Stimulated activated effector memory CD8-positive, alpha-beta T cell treated with anti-CD3 and anti-CD28 coated beads, Interleukin-12 subunit alpha, Interleukin-12 subunit beta, amount 100 ng/mL, for 72 hours (primary cell): ENCODE data around the gene PKNOX2.

Experiments
- ATAC-seq: fragments of 150-1000 bp; cut with Tn5 transposase; 2 replicates; pipeline ENCODE4 v1.10.0; 2021
- DNase-seq, 2 donors: peaks; one replicate each; pipeline ENCODE4 v3.0.0; 2021 to 2022; ENCODE audit warnings: low spot score in 2 of 2
- H3K27ac Mint-ChIP-seq: one replicate; pipeline ENCODE4 v1.8.0; 2022; ENCODE audit warnings: mild to moderate bottlenecking, mixed read lengths
- H3K36me3 Mint-ChIP-seq: one replicate; pipeline ENCODE4 v1.8.0; 2022; ENCODE audit warnings: mild to moderate bottlenecking, mixed read lengths
- H3K4me1 Mint-ChIP-seq: one replicate; pipeline ENCODE4 v1.8.0; 2022; ENCODE audit warnings: mixed read lengths
- H3K4me3 Mint-ChIP-seq: one replicate; pipeline ENCODE4 v1.8.0; 2022; ENCODE audit warnings: mild to moderate bottlenecking, mixed read lengths
- H3K9me3 Mint-ChIP-seq: one replicate; pipeline ENCODE4 v1.8.0; 2022; ENCODE audit warnings: mixed read lengths

PKNOX2 gene

DNA sequence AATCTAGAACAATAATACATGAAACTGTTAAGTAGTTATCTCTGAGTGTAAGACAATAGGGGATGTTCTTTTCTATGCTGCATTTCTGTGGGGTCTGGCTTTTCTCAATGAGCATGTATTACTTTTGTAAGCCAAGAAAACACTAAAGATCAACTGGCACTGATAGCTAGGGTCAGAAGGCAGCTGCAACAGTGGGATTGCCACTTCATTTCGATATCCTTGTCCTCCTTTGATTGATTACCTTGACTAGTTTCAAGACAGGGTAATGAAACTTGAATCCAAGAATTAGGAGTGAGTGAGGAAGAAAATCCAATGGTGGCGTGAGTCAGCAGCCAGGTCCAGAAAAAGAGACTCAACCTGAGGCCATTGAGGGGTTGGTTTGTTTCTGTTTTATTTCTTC is 285.0 kb downstream of the PKNOX2 start:
- Mint-ChIP-seq H3K9me3 (no peaks in the 10 kb centered on the region), H3K4me3 (no peak overlapping the region), H3K4me1 (no peaks in the 10 kb centered on the region), H3K36me3 (no peaks in the 10 kb centered on the region), H3K27ac (no peak overlapping the region)
- ATAC-seq (no peak), DNase-seq (no peak)

DNA sequence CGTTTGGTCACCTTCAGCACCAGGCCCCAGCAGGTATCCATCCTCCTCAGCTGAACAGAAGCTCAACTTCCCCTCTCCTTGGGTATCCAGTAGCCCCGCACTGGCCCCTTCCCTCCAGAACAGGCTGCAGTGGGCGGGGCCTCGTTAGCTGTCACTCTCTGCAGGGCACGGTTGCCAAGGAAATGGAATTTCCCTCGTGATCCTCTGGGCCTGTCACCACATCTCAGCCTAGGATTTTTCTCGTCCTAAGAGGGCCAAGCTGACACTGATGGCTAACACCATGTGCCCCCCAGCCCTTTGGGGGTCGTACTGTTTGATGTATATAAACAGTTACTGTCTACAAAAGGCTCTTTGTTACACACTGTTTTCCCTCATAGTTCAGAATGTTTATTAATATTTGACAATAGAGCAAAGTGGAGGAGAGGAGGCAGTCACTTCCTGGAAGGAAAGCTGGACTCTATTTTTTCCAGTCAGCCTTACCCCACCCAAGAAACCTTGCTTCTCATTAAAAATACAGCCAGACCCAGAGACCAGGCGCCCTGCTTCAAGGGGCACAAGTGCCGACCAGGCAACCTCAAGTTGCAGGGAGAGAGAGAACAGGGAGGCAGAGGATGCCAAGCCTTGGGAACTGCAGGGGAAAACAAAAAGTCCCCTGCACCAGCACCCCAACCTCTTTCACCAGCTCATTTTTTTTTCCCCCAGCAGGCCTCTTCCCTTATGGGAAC is 287.0 kb downstream of the PKNOX2 start:
- H3K27ac Mint-ChIP-seq, result no peak overlapping the region
- no peaks in the 10 kb centered on the region for H3K9me3 Mint-ChIP-seq
- H3K4me1 Mint-ChIP-seq, result no peaks in the 10 kb centered on the region
- DNase-seq, result no peak
- H3K4me3 Mint-ChIP-seq, result no peak overlapping the region
- H3K36me3 Mint-ChIP-seq, result peaks cover 8% of the 10 kb centered on the region
- ATAC-seq, result no peak

DNA sequence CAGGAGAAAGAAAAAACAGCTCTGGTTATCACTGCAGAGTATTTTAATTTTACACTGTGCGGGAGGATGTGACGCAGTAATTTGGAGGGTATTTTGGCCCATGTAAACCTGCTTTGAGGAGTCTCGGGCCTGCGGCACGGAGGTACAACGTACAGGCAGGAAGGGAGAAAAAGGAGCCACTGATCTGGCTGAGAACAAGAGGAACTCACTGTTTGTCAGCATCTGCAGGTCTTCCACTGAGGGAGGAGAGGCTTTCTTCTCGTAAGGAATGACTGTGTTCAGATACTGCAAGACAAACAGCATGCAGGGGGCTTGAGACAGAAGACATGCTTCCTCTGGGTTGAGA is 287.5 kb downstream of the PKNOX2 start:
- ATAC-seq (no peak), DNase-seq (no peak)
- H3K27ac Mint-ChIP-seq, result no peak overlapping the region
- H3K4me1 Mint-ChIP-seq, result no peaks in the 10 kb centered on the region
- no peaks in the 10 kb centered on the region for H3K9me3 Mint-ChIP-seq
- H3K36me3 Mint-ChIP-seq, result peaks cover 8% of the 10 kb centered on the region
- no peak overlapping the region for H3K4me3 Mint-ChIP-seq

DNA sequence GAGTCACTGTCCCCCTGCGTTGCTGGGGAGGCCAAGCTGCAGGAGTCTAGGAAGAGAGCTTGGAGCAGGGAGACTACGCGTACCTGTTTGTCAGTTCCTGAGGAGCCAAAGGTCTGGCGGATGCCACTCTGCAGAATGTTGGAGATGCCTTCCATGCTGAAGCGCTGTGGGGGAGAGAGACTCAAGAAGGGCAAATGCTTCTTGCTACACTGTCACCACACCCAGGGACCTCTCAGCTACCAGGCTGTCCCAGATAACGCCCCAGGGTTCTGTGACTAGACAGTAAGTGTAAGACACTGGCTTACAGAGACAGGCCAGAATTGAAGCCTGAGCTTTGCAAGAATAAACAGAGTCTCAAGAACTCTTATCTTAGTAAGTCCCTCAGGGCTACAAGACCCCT is 289.5 kb downstream of the PKNOX2 start:
- no peak overlapping the region for H3K27ac Mint-ChIP-seq
- peaks cover 8% of the 10 kb centered on the region for H3K36me3 Mint-ChIP-seq
- H3K4me3 Mint-ChIP-seq, result no peak overlapping the region
- H3K4me1 Mint-ChIP-seq, result no peaks in the 10 kb centered on the region
- no peaks in the 10 kb centered on the region for H3K9me3 Mint-ChIP-seq
- DNase-seq (no peak), ATAC-seq (no peak)

DNA sequence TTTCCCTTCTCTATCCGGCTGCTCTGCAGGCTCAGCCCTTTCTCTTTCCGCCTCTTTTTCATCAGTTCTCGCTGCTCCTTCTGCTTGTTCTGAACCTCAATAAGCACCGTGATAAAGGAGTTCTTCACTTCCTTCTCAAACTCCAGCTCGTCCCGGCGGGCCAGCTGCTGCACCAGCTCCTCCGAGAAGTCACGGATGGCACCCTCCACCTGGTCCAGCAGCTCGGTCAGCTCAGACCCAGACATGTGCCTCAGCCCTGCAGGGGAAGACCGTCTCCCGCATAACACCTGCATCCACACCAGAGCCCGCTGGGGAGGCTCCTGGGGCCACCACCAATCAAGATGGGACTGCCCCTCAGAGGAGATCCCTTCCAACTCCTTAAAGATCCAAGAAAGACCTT is 291.3 kb downstream of the PKNOX2 start:
- no peaks in the 10 kb centered on the region for H3K9me3 Mint-ChIP-seq
- DNase-seq (no peak), ATAC-seq (no peak)
- H3K36me3 Mint-ChIP-seq, result peaks cover 8% of the 10 kb centered on the region
- H3K4me1 Mint-ChIP-seq, result no peaks in the 10 kb centered on the region
- no peak overlapping the region for H3K27ac Mint-ChIP-seq
- H3K4me3 Mint-ChIP-seq, result no peak overlapping the region

DNA sequence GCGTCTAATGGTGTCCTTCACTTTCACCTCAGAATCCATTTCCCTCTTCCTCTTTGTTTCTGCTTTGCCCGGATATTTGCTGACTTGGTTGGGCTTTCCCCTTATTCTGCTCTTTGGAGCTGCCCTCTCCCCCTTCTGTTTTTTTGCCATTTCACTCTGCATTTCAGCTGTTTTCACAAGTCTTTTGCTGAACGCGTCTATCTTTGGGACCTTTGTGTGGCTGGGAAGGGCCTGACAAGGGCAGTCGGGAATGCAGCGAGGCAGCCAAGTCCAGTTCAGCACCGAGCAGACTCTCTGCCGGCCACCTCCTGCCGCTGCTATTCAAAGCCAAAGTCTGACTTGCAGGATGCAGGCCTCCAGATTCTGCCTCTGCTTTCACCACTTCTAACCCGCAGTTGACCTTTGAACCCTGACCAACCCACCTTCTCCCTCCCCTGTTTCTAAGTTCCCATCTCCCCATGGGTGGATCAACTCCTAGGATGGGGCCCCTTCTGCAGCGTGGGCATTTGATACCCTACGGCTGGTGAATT is 293.3 kb downstream of the PKNOX2 start:
- H3K4me1 Mint-ChIP-seq, result no peaks in the 10 kb centered on the region
- ATAC-seq, result no peak
- H3K36me3 Mint-ChIP-seq, result peaks cover 8% of the 10 kb centered on the region
- H3K27ac Mint-ChIP-seq, result no peak overlapping the region
- H3K4me3 Mint-ChIP-seq, result no peak overlapping the region
- H3K9me3 Mint-ChIP-seq, result no peaks in the 10 kb centered on the region
- DNase-seq, result no peak

DNA sequence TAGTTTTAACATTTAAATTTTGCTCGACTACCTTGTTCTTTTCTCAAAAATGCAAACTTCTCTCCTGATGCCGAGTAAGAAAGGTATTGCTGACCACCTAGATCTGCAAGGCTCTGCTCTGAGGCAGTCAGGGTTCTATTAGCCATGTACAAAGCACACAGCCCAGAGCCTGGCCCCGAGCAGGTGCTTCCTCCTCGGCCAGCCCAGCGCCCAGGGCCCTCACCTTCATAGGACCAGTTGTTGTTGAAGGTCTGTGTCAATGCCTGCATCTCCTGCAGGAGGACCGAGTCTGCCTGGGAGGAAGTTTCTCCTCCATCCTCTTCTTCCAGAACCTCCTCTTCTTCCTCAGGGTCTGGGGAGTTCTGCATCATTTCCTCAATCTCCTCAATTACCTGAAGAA is 295.7 kb downstream of the PKNOX2 start:
- DNase-seq (no peak), ATAC-seq (no peak)
- no peaks in the 10 kb centered on the region for H3K9me3 Mint-ChIP-seq
- no peak overlapping the region for H3K4me3 Mint-ChIP-seq
- H3K36me3 Mint-ChIP-seq, result peaks cover 8% of the 10 kb centered on the region
- no peaks in the 10 kb centered on the region for H3K4me1 Mint-ChIP-seq
- no peak overlapping the region for H3K27ac Mint-ChIP-seq

DNA sequence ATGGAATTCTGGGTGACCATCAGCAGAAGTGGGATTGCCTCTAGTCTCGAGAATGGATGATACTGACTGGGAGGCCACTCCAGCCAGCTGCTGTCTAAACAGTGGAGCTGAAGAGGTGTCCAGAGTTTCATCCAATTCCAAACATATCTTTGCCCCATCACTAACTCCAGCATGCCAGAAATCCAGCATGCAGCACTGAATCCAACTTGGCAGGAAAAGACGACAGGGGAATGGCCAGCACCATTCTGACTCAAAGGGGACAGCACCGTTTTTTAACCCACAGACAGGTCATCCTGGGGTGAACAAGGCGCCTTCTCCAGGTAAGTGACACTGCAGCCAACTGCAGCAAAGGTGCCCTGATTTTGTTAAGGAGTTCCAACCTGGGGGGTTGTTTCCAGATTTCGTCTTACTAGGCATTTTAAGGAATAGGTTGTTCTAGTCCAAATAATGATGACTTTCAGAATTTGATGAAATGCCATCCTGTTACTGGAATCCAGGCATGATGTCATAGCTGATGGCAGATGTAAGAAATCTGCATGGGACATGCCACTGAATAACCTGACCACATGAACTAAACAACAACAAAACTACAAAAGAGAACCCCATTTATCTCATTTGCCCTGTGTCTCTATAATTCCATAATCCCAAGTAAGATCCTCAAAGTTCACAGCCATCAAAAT is 299.2 kb downstream of the PKNOX2 start:
- no peak for ATAC-seq
- no peak for DNase-seq
- H3K27ac Mint-ChIP-seq, result no peak overlapping the region
- no peaks in the 10 kb centered on the region for H3K9me3 Mint-ChIP-seq
- no peak overlapping the region for H3K4me3 Mint-ChIP-seq
- no peaks in the 10 kb centered on the region for H3K36me3 Mint-ChIP-seq
- no peaks in the 10 kb centered on the region for H3K4me1 Mint-ChIP-seq

DNA sequence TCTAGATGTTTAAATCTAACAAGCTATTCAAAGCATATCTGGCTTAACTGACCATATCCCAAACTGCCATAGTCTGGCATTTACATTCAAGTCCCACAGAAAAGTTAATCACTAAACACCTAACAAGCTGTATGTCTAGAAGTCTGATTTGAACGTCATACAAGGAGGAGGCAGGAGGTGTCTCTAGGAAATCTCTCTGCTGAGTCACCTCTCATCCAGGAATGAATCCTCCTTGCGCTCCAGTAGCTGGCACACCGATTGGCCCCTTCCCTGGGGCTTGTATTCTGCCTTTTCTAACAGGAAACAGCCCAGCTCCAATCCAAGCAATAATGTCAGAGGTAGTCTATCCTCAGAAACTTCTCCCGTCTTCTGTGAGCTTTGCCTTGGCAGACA is 299.7 kb downstream of the PKNOX2 start:
- Mint-ChIP-seq H3K4me1 (no peaks in the 10 kb centered on the region), H3K36me3 (no peaks in the 10 kb centered on the region), H3K9me3 (no peaks in the 10 kb centered on the region), H3K4me3 (no peak overlapping the region), H3K27ac (no peak overlapping the region)
- ATAC-seq (no peak), DNase-seq (no peak)

DNA sequence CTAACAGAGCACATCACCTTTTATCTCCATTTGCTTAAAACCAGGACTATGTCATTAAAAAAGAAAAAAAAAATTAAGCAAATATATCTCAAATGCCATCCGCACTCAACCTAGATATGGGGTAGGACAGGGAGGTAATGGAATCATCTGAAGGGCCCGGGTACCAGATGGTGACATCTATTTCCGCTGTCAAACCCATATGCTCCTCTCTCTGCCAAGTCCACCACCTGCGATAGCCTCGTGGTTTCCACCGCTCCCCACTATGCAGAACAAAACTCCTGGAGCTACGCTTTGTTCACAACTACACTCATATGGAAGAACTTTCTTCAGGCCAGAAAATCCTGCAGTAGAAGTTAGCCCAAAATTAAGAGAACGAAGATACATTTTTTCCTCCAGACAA is 300.1 kb downstream of the PKNOX2 start:
- H3K27ac Mint-ChIP-seq, result no peak overlapping the region
- ATAC-seq (no peak), DNase-seq (no peak)
- no peaks in the 10 kb centered on the region for H3K9me3 Mint-ChIP-seq
- H3K4me3 Mint-ChIP-seq, result no peak overlapping the region
- no peaks in the 10 kb centered on the region for H3K36me3 Mint-ChIP-seq
- no peaks in the 10 kb centered on the region for H3K4me1 Mint-ChIP-seq

DNA sequence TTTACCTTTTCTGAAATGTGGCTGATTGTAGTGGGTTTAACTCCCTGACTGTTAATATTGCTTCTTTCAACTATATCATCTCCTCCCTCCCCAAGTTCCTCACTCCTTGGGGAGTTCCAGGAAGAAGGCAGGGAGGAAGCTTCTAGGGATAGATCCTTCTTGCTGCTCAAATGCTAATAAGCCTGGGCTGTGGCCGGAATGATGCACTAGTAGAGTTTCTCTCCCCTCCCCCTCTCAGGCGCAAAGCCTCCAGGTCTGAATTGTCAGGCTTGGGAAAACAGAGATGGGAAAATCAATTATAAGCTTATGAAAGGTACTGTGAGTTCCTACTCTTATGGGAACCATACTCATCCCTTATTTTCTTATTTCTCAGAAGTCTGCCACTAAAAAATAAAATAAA is 300.7 kb downstream of the PKNOX2 start:
- Mint-ChIP-seq H3K4me1 (no peaks in the 10 kb centered on the region), H3K9me3 (no peaks in the 10 kb centered on the region), H3K36me3 (no peaks in the 10 kb centered on the region), H3K27ac (no peak overlapping the region), H3K4me3 (no peak overlapping the region)
- ATAC-seq (no peak), DNase-seq (no peak)

DNA sequence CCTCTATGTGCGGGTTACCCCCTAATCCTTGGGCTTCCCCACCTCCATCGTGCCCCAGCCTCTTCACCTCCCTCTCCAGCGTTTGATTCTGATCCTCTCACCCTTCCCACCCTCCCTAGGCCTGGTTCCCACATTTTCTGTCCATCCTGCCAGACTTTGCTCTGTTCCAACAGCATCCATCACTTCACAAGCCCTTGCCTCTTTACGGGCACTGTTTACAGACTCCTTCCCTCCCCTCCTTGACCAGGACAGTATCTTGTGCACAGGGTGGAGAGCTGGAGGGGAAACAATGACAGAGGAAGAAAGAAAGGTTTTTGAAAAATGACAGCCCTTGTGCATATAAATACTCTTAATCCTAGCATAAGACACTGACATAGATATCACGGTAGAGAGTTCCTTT is 301.1 kb downstream of the PKNOX2 start:
- Mint-ChIP-seq H3K36me3 (no peaks in the 10 kb centered on the region), H3K4me3 (no peak overlapping the region), H3K9me3 (no peaks in the 10 kb centered on the region), H3K27ac (no peak overlapping the region), H3K4me1 (no peaks in the 10 kb centered on the region)
- no peak for DNase-seq
- ATAC-seq, result no peak

DNA sequence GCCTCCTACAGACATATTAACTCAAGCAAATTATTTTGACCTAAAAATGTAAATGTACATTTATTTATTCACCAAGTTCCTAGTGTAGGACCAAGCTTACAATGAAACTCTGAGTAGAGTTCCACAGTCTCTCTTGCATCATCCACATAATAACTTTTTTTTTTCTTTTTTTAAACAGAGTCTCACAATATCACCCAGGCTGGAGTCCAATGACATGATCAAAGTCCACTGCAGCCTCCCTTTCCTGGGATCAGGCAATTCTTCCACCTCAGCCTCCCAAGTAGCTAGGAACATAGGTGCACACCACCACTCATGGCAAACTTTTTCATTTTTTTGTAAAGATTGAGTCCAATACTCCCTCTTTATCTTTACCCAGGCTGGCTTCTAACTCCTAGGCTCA is 303.5 kb downstream of the PKNOX2 start:
- Mint-ChIP-seq H3K36me3 (peaks cover 4% of the 10 kb centered on the region), H3K4me1 (no peaks in the 10 kb centered on the region), H3K9me3 (no peaks in the 10 kb centered on the region), H3K4me3 (no peak overlapping the region), H3K27ac (no peak overlapping the region)
- ATAC-seq (no peak), DNase-seq (no peak)

DNA sequence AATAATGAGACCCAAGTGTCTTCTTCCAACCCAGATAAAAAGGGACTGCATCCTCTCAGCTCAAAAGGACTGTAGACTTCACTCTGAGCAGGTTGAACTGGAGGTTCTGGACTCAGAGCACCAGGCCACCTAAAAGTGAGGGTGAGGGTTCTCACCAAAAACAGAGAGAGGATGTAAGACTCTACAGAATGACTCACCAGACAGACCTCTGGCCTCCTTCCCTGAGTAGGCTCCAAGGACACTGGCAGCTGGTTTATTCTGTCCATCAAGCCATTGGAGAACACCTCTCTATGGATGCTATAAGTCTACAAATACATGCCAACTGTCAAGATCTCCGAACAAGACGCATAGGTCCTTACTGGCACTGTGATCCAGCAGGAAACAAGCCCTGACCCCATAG is 304.3 kb downstream of the PKNOX2 start:
- no peak overlapping the region for H3K27ac Mint-ChIP-seq
- H3K9me3 Mint-ChIP-seq, result no peaks in the 10 kb centered on the region
- peaks cover 6% of the 10 kb centered on the region for H3K36me3 Mint-ChIP-seq
- ATAC-seq (no peak), DNase-seq (no peak)
- no peaks in the 10 kb centered on the region for H3K4me1 Mint-ChIP-seq
- no peak overlapping the region for H3K4me3 Mint-ChIP-seq

DNA sequence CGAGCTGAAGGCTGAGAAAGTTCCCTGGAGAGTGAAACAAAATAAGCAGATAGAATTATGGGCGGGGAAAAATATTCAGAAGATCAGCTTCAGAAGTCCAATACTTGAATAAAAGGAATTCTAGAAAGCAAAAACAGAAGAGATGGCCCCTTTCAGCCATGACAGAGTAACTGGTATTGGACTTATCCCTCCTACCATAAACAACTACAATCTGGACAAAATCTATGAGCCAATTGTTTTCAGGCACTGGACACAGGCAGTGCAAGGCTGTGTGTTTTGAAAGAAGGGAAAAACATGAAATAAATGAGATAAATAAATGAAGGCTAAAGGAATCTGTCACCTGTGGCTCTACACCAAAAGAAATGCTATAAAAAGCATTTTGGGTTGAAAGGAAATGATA is 305.8 kb downstream of the PKNOX2 start:
- ATAC-seq (no peak), DNase-seq (no peak)
- peaks cover 11% of the 10 kb centered on the region for H3K36me3 Mint-ChIP-seq
- H3K27ac Mint-ChIP-seq, result no peak overlapping the region
- no peak overlapping the region for H3K4me3 Mint-ChIP-seq
- no peaks in the 10 kb centered on the region for H3K4me1 Mint-ChIP-seq
- no peaks in the 10 kb centered on the region for H3K9me3 Mint-ChIP-seq

DNA sequence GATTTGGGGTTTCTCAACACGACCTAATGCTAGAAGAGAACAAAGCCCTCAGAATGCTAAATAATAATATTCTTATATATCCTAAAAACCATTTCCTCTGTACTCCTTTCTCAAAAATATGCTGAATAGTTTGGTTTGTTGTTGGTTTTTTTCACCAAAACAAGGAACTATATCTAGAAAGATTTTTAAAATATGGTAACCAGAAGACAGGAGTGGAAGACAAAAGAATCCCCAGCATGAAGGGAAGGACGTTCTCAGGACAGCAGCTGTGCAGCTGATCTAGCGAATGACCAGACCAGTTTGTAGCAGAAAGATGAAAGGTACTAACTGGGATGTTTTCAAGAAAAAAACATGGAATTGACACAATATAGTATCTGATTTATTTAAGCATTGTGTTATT is 312.2 kb downstream of the PKNOX2 start:
- DNase-seq (no peak), ATAC-seq (no peak)
- Mint-ChIP-seq H3K9me3 (no peaks in the 10 kb centered on the region), H3K27ac (no peak overlapping the region), H3K36me3 (peaks cover 23% of the 10 kb centered on the region), H3K4me1 (no peaks in the 10 kb centered on the region), H3K4me3 (no peak overlapping the region)
